ENCODE results near the gene SERTM1. TPM values are rescaled to one million over a fixed set of nuclear protein-coding genes. Genes with fewer than 3 reads are reported as not detected.

The SERTM1 gene
- total RNA-seq = not detected in 2 replicates

GRCh38 chr13:36673838-36674326 lies at the start of gene SERTM1:
TSS of gene SERTM1 (plus strand) at chr13:36674020. CDS start at chr13:36695079, 21,059 bp downstream.

Other genes starting within 250 kb of the SERTM1 start
- gene CCNA1, start 241.5 kb upstream of the SERTM1 start, total RNA-seq = 12.6 and 18.2 TPM in 2 replicates
- gene RFXAP, start 145.2 kb downstream of the SERTM1 start, total RNA-seq = 1.6 and 3.2 TPM in 2 replicates
- 0.27 and 0.39 TPM in 2 replicates for gene SMAD9, start 246.2 kb downstream of the SERTM1 start, total RNA-seq